ENCODE results near the gene ACSL5. TPM values are rescaled to one million over a fixed set of nuclear protein-coding genes. Genes with fewer than 3 reads are reported as not detected.

ACSL5 gene
- total and polyA plus RNA-seq, 2 experiments from 2014 or later = not detected

GRCh38 chr10:112351146-112351545, 22.8 kb upstream of the ACSL5 start:
- no peak for DNase-seq (ENCODE audit: low read depth in 1 of 2, low spot score in 1 of 2)
- no peaks in the 10 kb centered on the region for H3K9me3 ChIP-seq (ENCODE audit: low read depth)
- H3K4me1 ChIP-seq (ENCODE audit: low read depth) = no peaks in the 10 kb centered on the region
- H3K27ac ChIP-seq = no peak overlapping the region
- TF ChIP-seq CTCF (IDR thresholded peaks at IDR 0.05; ENCODE audit: low read depth, low read length) = no peak
- H3K27me3 ChIP-seq = no peaks in the 10 kb centered on the region
- no peaks in the 10 kb centered on the region for H3K36me3 ChIP-seq
- no peak overlapping the region for H3K4me3 ChIP-seq

GRCh38 chr10:112352044-112352443, 21.9 kb upstream of the ACSL5 start:
- Histone ChIP-seq H3K27ac (no peak overlapping the region), H3K9me3 (ENCODE audit: low read depth) (no peaks in the 10 kb centered on the region), H3K4me1 (ENCODE audit: low read depth) (no peaks in the 10 kb centered on the region), H3K36me3 (no peaks in the 10 kb centered on the region), H3K27me3 (no peaks in the 10 kb centered on the region), H3K4me3 (no peak overlapping the region)
- DNase-seq (ENCODE audit: low read depth in 1 of 2, low spot score in 1 of 2) = no peak
- no peak for TF ChIP-seq CTCF (IDR thresholded peaks at IDR 0.05; ENCODE audit: low read depth, low read length)

- H3K4me3 ChIP-seq = no peak overlapping the region
- H3K27me3 ChIP-seq = no peaks in the 10 kb centered on the region
- H3K4me1 ChIP-seq (ENCODE audit: low read depth) = no peaks in the 10 kb centered on the region
- H3K36me3 ChIP-seq = no peaks in the 10 kb centered on the region
- no peak overlapping the region for H3K27ac ChIP-seq
- H3K9me3 ChIP-seq (ENCODE audit: low read depth) = no peaks in the 10 kb centered on the region
- no peak for DNase-seq (ENCODE audit: low read depth in 1 of 2, low spot score in 1 of 2)
- TF ChIP-seq CTCF (IDR thresholded peaks at IDR 0.05; ENCODE audit: low read depth, low read length) = no peak
Measured at GRCh38 chr10:112353046-112353445, 20.9 kb upstream of the ACSL5 start.

GRCh38 chr10:112356686-112357085, 17.2 kb upstream of the ACSL5 start:
- Histone ChIP-seq H3K4me1 (ENCODE audit: low read depth) (no peaks in the 10 kb centered on the region), H3K9me3 (ENCODE audit: low read depth) (no peaks in the 10 kb centered on the region), H3K36me3 (no peaks in the 10 kb centered on the region), H3K27ac (no peak overlapping the region), H3K27me3 (no peaks in the 10 kb centered on the region), H3K4me3 (no peak overlapping the region)
- no peak for DNase-seq (ENCODE audit: low read depth in 1 of 2, low spot score in 1 of 2)
- TF ChIP-seq CTCF (IDR thresholded peaks at IDR 0.05; ENCODE audit: low read depth, low read length) = no peak

- no peak for DNase-seq (ENCODE audit: low read depth in 1 of 2, low spot score in 1 of 2)
Measured at GRCh38 chr10:112359606-112360307, 14.2 kb upstream of the ACSL5 start.

More at GRCh38 chr10:112359606-112360307, 14.2 kb upstream of the ACSL5 start:
- no peaks in the 10 kb centered on the region for H3K36me3 ChIP-seq
- H3K27me3 ChIP-seq = no peaks in the 10 kb centered on the region
- H3K4me1 ChIP-seq (ENCODE audit: low read depth) = peaks cover 4% of the 10 kb centered on the region
- H3K27ac ChIP-seq = no peak overlapping the region
- TF ChIP-seq CTCF (IDR thresholded peaks at IDR 0.05; ENCODE audit: low read depth, low read length) = no peak
- H3K4me3 ChIP-seq = no peak overlapping the region
- H3K9me3 ChIP-seq (ENCODE audit: low read depth) = no peaks in the 10 kb centered on the region

Measured in cardiac muscle cell (in vitro differentiated cells and primary cell).